Measurements from ENCODE around the gene CFAP91. TPM values are rescaled to one million over a fixed set of nuclear protein-coding genes. Genes with fewer than 3 reads are reported as not detected.

CFAP91 gene
- total RNA-seq, 2 experiments from 2014 or later = not detected

GRCh38 chr3:119715105-119715504, 12.3 kb downstream of the CFAP91 start:
- Histone ChIP-seq H3K9me3 (ENCODE audit: control insufficient read depth in 1 of 2, insufficient read depth in 1 of 2, low read length in 2 of 2) (no peaks in the 10 kb centered on the region), H3K36me3 (ENCODE audit: insufficient read depth, low read length) (no peaks in the 10 kb centered on the region), H3K27ac (ENCODE audit: low read depth in 1 of 2, low read length in 2 of 2) (no peak overlapping the region), H3K4me3 (ENCODE audit: low read length) (no peak overlapping the region), H3K4me1 (ENCODE audit: insufficient read depth, low read length) (no peaks in the 10 kb centered on the region), H3K27me3 (ENCODE audit: control insufficient read depth in 1 of 2, insufficient read depth in 2 of 2, low read length in 2 of 2) (no peaks in the 10 kb centered on the region)
- DNase-seq (no peak), ATAC-seq (ENCODE audit: poor library complexity) (no peak)
- CTCF ChIA-PET = no interaction called here
- Mint-ChIP-seq H3K27ac (no peak overlapping the region), H3K4me1 (ENCODE audit: low read depth) (no peaks in the 10 kb centered on the region), H3K9me3 (no peaks in the 10 kb centered on the region), H3K4me3 (no peak overlapping the region), H3K27me3 (no peaks in the 10 kb centered on the region), H3K36me3 (ENCODE audit: low read depth) (no peaks in the 10 kb centered on the region)
- POLR2A ChIA-PET = no interaction called here
- no peak for TF ChIP-seq CTCF (IDR thresholded peaks at IDR 0.05)
- intact Hi-C loops (cut with DNase I, micrococcal nuclease) = no loop called here

- POLR2A ChIA-PET = no interaction called here
- no peak overlapping the region for H3K27ac ChIP-seq (ENCODE audit: low read depth in 1 of 2, low read length in 2 of 2)
- ATAC-seq (ENCODE audit: poor library complexity) (no peak), DNase-seq (no peak)
- Mint-ChIP-seq H3K36me3 (ENCODE audit: low read depth) (no peaks in the 10 kb centered on the region), H3K4me1 (ENCODE audit: low read depth) (no peaks in the 10 kb centered on the region), H3K27me3 (peaks cover 8% of the 10 kb centered on the region), H3K4me3 (no peak overlapping the region), H3K27ac (no peak overlapping the region), H3K9me3 (no peaks in the 10 kb centered on the region)
- no peaks in the 10 kb centered on the region for H3K4me1 ChIP-seq (ENCODE audit: insufficient read depth, low read length)
- intact Hi-C loops (cut with DNase I, micrococcal nuclease) = no loop called here
- no peaks in the 10 kb centered on the region for H3K36me3 ChIP-seq (ENCODE audit: insufficient read depth, low read length)
- CTCF ChIA-PET = no interaction called here
- no peak overlapping the region for H3K4me3 ChIP-seq (ENCODE audit: low read length)
- no peaks in the 10 kb centered on the region for H3K9me3 ChIP-seq (ENCODE audit: control insufficient read depth in 1 of 2, insufficient read depth in 1 of 2, low read length in 2 of 2)
- no peaks in the 10 kb centered on the region for H3K27me3 ChIP-seq (ENCODE audit: control insufficient read depth in 1 of 2, insufficient read depth in 2 of 2, low read length in 2 of 2)
- TF ChIP-seq CTCF (IDR thresholded peaks at IDR 0.05) = no peak
Measured at GRCh38 chr3:119716998-119717397, 14.2 kb downstream of the CFAP91 start.

GRCh38 chr3:119717520-119717919, 14.7 kb downstream of the CFAP91 start:
- DNase-seq (no peak), ATAC-seq (ENCODE audit: poor library complexity) (no peak)
- intact Hi-C loops (cut with DNase I, micrococcal nuclease) = no loop called here
- Histone ChIP-seq H3K4me1 (ENCODE audit: insufficient read depth, low read length) (no peaks in the 10 kb centered on the region), H3K9me3 (ENCODE audit: control insufficient read depth in 1 of 2, insufficient read depth in 1 of 2, low read length in 2 of 2) (no peaks in the 10 kb centered on the region), H3K4me3 (ENCODE audit: low read length) (no peak overlapping the region), H3K27me3 (ENCODE audit: control insufficient read depth in 1 of 2, insufficient read depth in 2 of 2, low read length in 2 of 2) (no peaks in the 10 kb centered on the region), H3K27ac (ENCODE audit: low read depth in 1 of 2, low read length in 2 of 2) (no peak overlapping the region), H3K36me3 (ENCODE audit: insufficient read depth, low read length) (no peaks in the 10 kb centered on the region)
- POLR2A ChIA-PET = no interaction called here
- Mint-ChIP-seq H3K27ac (no peak overlapping the region), H3K27me3 (peaks cover 8% of the 10 kb centered on the region), H3K4me3 (no peak overlapping the region), H3K36me3 (ENCODE audit: low read depth) (no peaks in the 10 kb centered on the region), H3K9me3 (no peaks in the 10 kb centered on the region), H3K4me1 (ENCODE audit: low read depth) (no peaks in the 10 kb centered on the region)
- no peak for TF ChIP-seq CTCF (IDR thresholded peaks at IDR 0.05)
- CTCF ChIA-PET = no interaction called here
